GM12874 (cell line): Measurements from ENCODE around the gene PPIP5K2.

Source experiments
- CTCF ChIP-seq: IDR thresholded peaks from 2 replicates; pipeline ENCODE4 v1.5.1; 2011; ENCODE audit warnings: low read depth, mild to moderate bottlenecking, control low read depth, low read length, moderate library complexity; ENCODE audit not compliant: insufficient read depth

Gene PPIP5K2

GRCh38 chr5:103188436-103188835, 68.3 kb downstream of the PPIP5K2 start:
- TF ChIP-seq CTCF: no peak

- TF ChIP-seq CTCF: no peak
Observed at GRCh38 chr5:103203226-103203625, 83.1 kb downstream of the PPIP5K2 start.

GRCh38 chr5:103205991-103206700, 86.0 kb downstream of the PPIP5K2 start:
- TF ChIP-seq CTCF: no peak

GRCh38 chr5:103207011-103207410, 86.9 kb downstream of the PPIP5K2 start:
- no peak for TF ChIP-seq CTCF

GRCh38 chr5:103207653-103208052, 87.6 kb downstream of the PPIP5K2 start:
- TF ChIP-seq CTCF: no peak

- no peak for TF ChIP-seq CTCF
Observed at GRCh38 chr5:103208460-103208859, 88.4 kb downstream of the PPIP5K2 start.

- no peak for TF ChIP-seq CTCF
Observed at GRCh38 chr5:103209065-103209464, 89.0 kb downstream of the PPIP5K2 start.
